SK-N-SH (cell line): ENCODE measurements around the gene NIBAN1. TPM values are rescaled to one million over a fixed set of nuclear protein-coding genes. Genes with fewer than 3 reads are reported as not detected.

Source experiments
- CTCF ChIA-PET: fragments of 300-600, 350-600 bp; formaldehyde crosslinking; extraction: SDS; loops from one replicate; lab custom pipeline; 2021; lab: Yijun Ruan, JAX
- POLR2A ChIA-PET: fragments of 350-600 bp; sonication (Branson Sonifier 250); formaldehyde crosslinking; extraction: SDS; loops from one replicate; lab custom pipeline; 2020; ENCODE audit warnings: antibody characterized with exemption, inconsistent platforms; lab: Yijun Ruan, JAX
- DNase-seq: peaks from one replicate; pipeline ENCODE4 v3.0.0; 2012
- H2AFZ ChIP-seq: fragments of 200-600 bp; sonication (generic); 2 replicates; pipeline ENCODE4 v1.8.1; 2016; ENCODE audit warnings: antibody characterized with exemption, mild to moderate bottlenecking, low read depth
- H3F3A ChIP-seq: fragments of 200-600 bp; sonication (generic); replicated peaks from 2 replicates; pipeline ENCODE3; 2016; ENCODE audit warnings: antibody characterized with exemption, mild to moderate bottlenecking; ENCODE audit not compliant: insufficient read depth
- H3K27ac ChIP-seq, 2 experiments: fragments of 200-500 bp in 1 of 2; fragments of 200-600 bp in 1 of 2; sonication (Bioruptor generic) in 1 of 2; sonication (generic), shearing (Covaris generic) in 1 of 2; 2 replicates each; pipeline versions ENCODE4 v1.5.1 to v1.6.1; 2014 to 2016; ENCODE audit warnings: low read depth in 2 of 2, inconsistent platforms in 1 of 2, low read length in 1 of 2, mild to moderate bottlenecking in 1 of 2, mixed read lengths in 1 of 2
- H3K27me3 ChIP-seq: fragments of 200-600 bp; sonication (generic), shearing (Covaris generic); 2 replicates; pipeline ENCODE4 v1.6.1; 2016; ENCODE audit warnings: mixed run types; ENCODE audit not compliant: insufficient read depth
- H3K36me3 ChIP-seq, 2 experiments: fragments of 200-500 bp in 1 of 2; fragments of 200-600 bp in 1 of 2; sonication (Bioruptor generic) in 1 of 2; sonication (generic) in 1 of 2; replicated peaks in 1 of 2; 2 replicates each; pipeline versions ENCODE3 to v1.5.1; 2014 to 2016; ENCODE audit warnings: low read length in 1 of 2, mild to moderate bottlenecking in 1 of 2; ENCODE audit not compliant: insufficient read depth in 2 of 2, control insufficient read depth in 1 of 2
- H3K4me1 ChIP-seq, 2 experiments: fragments of 200-500 bp in 1 of 2; fragments of 200-600 bp in 1 of 2; sonication (Bioruptor generic) in 1 of 2; sonication (generic), shearing (Covaris generic) in 1 of 2; 2 replicates each; pipeline versions ENCODE4 v1.5.1 to v1.6.1; 2014 to 2016; ENCODE audit warnings: low read depth in 1 of 2, low read length in 1 of 2, mixed run types in 1 of 2; ENCODE audit not compliant: insufficient read depth in 2 of 2, control insufficient read depth in 1 of 2
- H3K4me2 ChIP-seq: fragments of 200-600 bp; sonication (generic), shearing (Covaris generic); 2 replicates; pipeline ENCODE4 v1.6.1; 2017; ENCODE audit warnings: mixed run types
- H3K4me3 ChIP-seq, 2 experiments: fragments of 200-500 bp in 1 of 2; fragments of 200-600 bp in 1 of 2; sonication (Bioruptor generic) in 1 of 2; sonication (generic), shearing (Covaris generic) in 1 of 2; 2 replicates each; pipeline versions ENCODE4 v1.5.1 to v1.8.1; 2014 to 2016; ENCODE audit warnings: low read depth in 2 of 2, inconsistent platforms in 1 of 2, low read length in 1 of 2, mild to moderate bottlenecking in 1 of 2, mixed read lengths in 1 of 2, moderate library complexity in 1 of 2
- H3K79me2 ChIP-seq: fragments of 200-600 bp; sonication (generic); 2 replicates; pipeline ENCODE4 v1.8.1; 2017; ENCODE audit warnings: mild to moderate bottlenecking; ENCODE audit not compliant: insufficient read depth
- H3K9ac ChIP-seq: fragments of 200-600 bp; sonication (generic); 2 replicates; pipeline ENCODE4 v1.6.1; 2017; ENCODE audit warnings: mixed run types
- H3K9me2 ChIP-seq: fragments of 200-600 bp; sonication (generic); 2 replicates; pipeline ENCODE4 v1.6.1; 2017; ENCODE audit warnings: mixed run types
- H3K9me3 ChIP-seq: fragments of 200-600 bp; sonication (generic); 2 replicates; pipeline ENCODE4 v1.6.1; 2017; ENCODE audit warnings: mixed run types, mild to moderate bottlenecking, moderate library complexity
- H4K20me1 ChIP-seq: fragments of 200-600 bp; sonication (generic); 2 replicates; pipeline ENCODE4 v1.6.1; 2017; ENCODE audit warnings: mild to moderate bottlenecking, mixed run types; ENCODE audit not compliant: insufficient read depth
- ELF1 ChIP-seq: IDR thresholded peaks from 2 replicates; pipeline ENCODE4 v1.4.0; 2012
- EP300 ChIP-seq, 2 experiments: IDR thresholded peaks; 2 replicates each; pipeline versions ENCODE4 v1.4.0 to v1.6.1; 2012; ENCODE audit warnings: borderline replicate concordance in 1 of 2, low read depth in 1 of 2, low read length in 1 of 2
- EZH2phosphoT487 ChIP-seq: fragments of 200-600 bp; sonication (generic); IDR thresholded peaks from 2 replicates; pipeline ENCODE4 v1.6.1; 2017; ENCODE audit warnings: low read depth, mixed run types, mild to moderate bottlenecking, antibody characterized with exemption, moderate library complexity, borderline replicate concordance
- FOSL2 ChIP-seq: IDR thresholded peaks from 2 replicates; pipeline ENCODE4 v1.4.0; 2012; ENCODE audit warnings: low read depth, mild to moderate bottlenecking, moderate library complexity, borderline replicate concordance
- FOXJ3 ChIP-seq: sonication (generic); formaldehyde crosslinking; IDR thresholded peaks from 2 replicates; pipeline ENCODE4 v1.5.1; 2020; ENCODE audit warnings: mild to moderate bottlenecking, missing genetic modification reagents
- FOXM1 ChIP-seq: IDR thresholded peaks from 2 replicates; pipeline ENCODE4 v1.4.0; 2012; ENCODE audit warnings: low read depth, mild to moderate bottlenecking
- GATA2 ChIP-seq: sonication (generic); formaldehyde crosslinking; IDR thresholded peaks from 2 replicates; pipeline ENCODE4 v1.5.0; 2020; ENCODE audit warnings: mild to moderate bottlenecking, missing genetic modification reagents
- JUND ChIP-seq: IDR thresholded peaks from 2 replicates; pipeline ENCODE4 v1.4.0; 2012
- NFIC ChIP-seq: IDR thresholded peaks from 2 replicates; pipeline ENCODE4 v1.4.0; 2012; ENCODE audit warnings: borderline replicate concordance
- NRF1 ChIP-seq: IDR thresholded peaks from 2 replicates; pipeline ENCODE4 v1.6.1; 2012; ENCODE audit warnings: low read depth, mild to moderate bottlenecking, low read length
- POLR2AphosphoS5 ChIP-seq: IDR thresholded peaks from 2 replicates; pipeline ENCODE4 v1.6.1; 2012; ENCODE audit warnings: low read depth, low read length
- RAD21 ChIP-seq: IDR thresholded peaks from 2 replicates; pipeline ENCODE4 v1.6.1; 2012; ENCODE audit warnings: mild to moderate bottlenecking, low read length
- RFX5 ChIP-seq: IDR thresholded peaks from 2 replicates; pipeline ENCODE4 v1.6.1; 2012; ENCODE audit warnings: mild to moderate bottlenecking, improper control_type of control experiment, low read length
- SMC3 ChIP-seq: IDR thresholded peaks from 2 replicates; pipeline ENCODE4 v1.6.1; 2012; ENCODE audit warnings: low read depth, low read length, improper control_type of control experiment
- TCF12 ChIP-seq: IDR thresholded peaks from 2 replicates; pipeline ENCODE4 v1.4.0; 2012
- YY1 ChIP-seq: IDR thresholded peaks from 2 replicates; pipeline ENCODE4 v1.4.0; 2012; ENCODE audit warnings: low read depth, mild to moderate bottlenecking
- WGBS: methylation state at CpG from one replicate; pipeline ENCODE4 v1.1.6; 2017; ENCODE audit warnings: low lambda C conversion rate; 5-methylcytosine and 5-hydroxymethylcytosine counted together
- polyA plus RNA-seq, 3 experiments: library from polyadenylated mRNA; depleted of rRNA; stranded (reverse); fragments of >200 nt; gene quantifications; 2 replicates each; pipeline ENCODE4 v1.2.3, GENCODE V29; 2012
- TF ChIP-seq, protein P1 (sequence below): fragments of 200-600 bp; sonication (generic); IDR thresholded peaks from 2 replicates; pipeline ENCODE4 v1.6.1; 2017; ENCODE audit warnings: antibody characterized with exemption, mild to moderate bottlenecking, moderate library complexity
- TF ChIP-seq, protein P2 (sequence below): IDR thresholded peaks from 2 replicates; pipeline ENCODE4 v1.6.1; 2012; ENCODE audit warnings: mild to moderate bottlenecking, low read depth, low read length, moderate library complexity
- TF ChIP-seq, protein P3 (sequence below): IDR thresholded peaks from 2 replicates; pipeline ENCODE4 v1.4.0; 2012; ENCODE audit warnings: low read depth, borderline replicate concordance
- TF ChIP-seq, protein P4 (sequence below): IDR thresholded peaks from 2 replicates; pipeline ENCODE4 v1.4.0; 2012; ENCODE audit warnings: low read depth, borderline replicate concordance
- TF ChIP-seq, protein P5 (sequence below): fragments of 150-350 bp; IDR thresholded peaks from 2 replicates; pipeline ENCODE4 v1.6.1; 2017; ENCODE audit warnings: antibody characterized with exemption, low read length, low read depth, borderline replicate concordance

NIBAN1 gene
- polyA plus RNA-seq, 1 of the 3 experiments (the other 2 are of a cell fraction), result 23.9 TPM

DNA sequence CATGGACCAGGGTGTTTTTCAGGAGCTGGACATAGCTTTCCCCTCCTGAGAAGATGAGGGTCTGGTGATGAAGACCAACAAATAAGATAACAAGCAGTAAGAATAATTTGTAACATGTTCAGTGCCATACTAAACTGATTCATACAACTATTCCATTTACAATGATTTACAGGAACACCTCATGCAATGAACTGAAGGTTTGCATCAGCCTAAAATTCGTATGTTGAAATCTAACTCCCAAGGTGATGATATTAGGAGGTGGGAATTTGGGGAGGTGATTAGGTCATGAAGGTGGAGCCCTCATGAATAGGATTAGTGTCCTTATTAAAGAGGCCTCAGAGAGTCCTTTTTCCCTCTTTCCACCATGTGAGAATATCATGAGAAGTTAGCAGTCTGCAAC, 15.9 kb upstream of the NIBAN1 start:
- DNase-seq, result no peak
- H3K9me3 ChIP-seq, result no peaks in the 10 kb centered on the region
- CTCF ChIA-PET, result interaction anchor here (2.8 kb wide), 1 partner anchor 184 kb away, joined by 9 read pairs; no protein-coding TSS in a partner anchor
- H3K4me3 ChIP-seq, result no peak overlapping the region
- no peaks in the 10 kb centered on the region for H4K20me1 ChIP-seq
- H3K9me2 ChIP-seq, result no peaks in the 10 kb centered on the region
- no peak overlapping the region for H3K27ac ChIP-seq
- POLR2A ChIA-PET, result no interaction called here
- no peaks in the 10 kb centered on the region for H3F3A ChIP-seq
- H3K27me3 ChIP-seq, result no peaks in the 10 kb centered on the region
- no peak overlapping the region for H3K9ac ChIP-seq
- no peak overlapping the region for H3K4me2 ChIP-seq
- WGBS, result 30% methylated on average over 1 of the region's 1 CpG
- H2AFZ ChIP-seq, result no peak overlapping the region
- no peaks in the 10 kb centered on the region for H3K79me2 ChIP-seq
- no peak for TF ChIP-seq JUND
- TF ChIP-seq YY1, result no peak
- no peak for TF ChIP-seq NFIC
- TF ChIP-seq NRF1, result no peak
- TF ChIP-seq, protein P1, sequence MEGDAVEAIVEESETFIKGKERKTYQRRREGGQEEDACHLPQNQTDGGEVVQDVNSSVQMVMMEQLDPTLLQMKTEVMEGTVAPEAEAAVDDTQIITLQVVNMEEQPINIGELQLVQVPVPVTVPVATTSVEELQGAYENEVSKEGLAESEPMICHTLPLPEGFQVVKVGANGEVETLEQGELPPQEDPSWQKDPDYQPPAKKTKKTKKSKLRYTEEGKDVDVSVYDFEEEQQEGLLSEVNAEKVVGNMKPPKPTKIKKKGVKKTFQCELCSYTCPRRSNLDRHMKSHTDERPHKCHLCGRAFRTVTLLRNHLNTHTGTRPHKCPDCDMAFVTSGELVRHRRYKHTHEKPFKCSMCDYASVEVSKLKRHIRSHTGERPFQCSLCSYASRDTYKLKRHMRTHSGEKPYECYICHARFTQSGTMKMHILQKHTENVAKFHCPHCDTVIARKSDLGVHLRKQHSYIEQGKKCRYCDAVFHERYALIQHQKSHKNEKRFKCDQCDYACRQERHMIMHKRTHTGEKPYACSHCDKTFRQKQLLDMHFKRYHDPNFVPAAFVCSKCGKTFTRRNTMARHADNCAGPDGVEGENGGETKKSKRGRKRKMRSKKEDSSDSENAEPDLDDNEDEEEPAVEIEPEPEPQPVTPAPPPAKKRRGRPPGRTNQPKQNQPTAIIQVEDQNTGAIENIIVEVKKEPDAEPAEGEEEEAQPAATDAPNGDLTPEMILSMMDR, result no peak
- no peak for TF ChIP-seq FOSL2
- TF ChIP-seq GATA2 (CRISPR knock-in tag), result no peak
- no peak for TF ChIP-seq RFX5
- no peak for TF ChIP-seq ELF1
- TF ChIP-seq, protein P2, sequence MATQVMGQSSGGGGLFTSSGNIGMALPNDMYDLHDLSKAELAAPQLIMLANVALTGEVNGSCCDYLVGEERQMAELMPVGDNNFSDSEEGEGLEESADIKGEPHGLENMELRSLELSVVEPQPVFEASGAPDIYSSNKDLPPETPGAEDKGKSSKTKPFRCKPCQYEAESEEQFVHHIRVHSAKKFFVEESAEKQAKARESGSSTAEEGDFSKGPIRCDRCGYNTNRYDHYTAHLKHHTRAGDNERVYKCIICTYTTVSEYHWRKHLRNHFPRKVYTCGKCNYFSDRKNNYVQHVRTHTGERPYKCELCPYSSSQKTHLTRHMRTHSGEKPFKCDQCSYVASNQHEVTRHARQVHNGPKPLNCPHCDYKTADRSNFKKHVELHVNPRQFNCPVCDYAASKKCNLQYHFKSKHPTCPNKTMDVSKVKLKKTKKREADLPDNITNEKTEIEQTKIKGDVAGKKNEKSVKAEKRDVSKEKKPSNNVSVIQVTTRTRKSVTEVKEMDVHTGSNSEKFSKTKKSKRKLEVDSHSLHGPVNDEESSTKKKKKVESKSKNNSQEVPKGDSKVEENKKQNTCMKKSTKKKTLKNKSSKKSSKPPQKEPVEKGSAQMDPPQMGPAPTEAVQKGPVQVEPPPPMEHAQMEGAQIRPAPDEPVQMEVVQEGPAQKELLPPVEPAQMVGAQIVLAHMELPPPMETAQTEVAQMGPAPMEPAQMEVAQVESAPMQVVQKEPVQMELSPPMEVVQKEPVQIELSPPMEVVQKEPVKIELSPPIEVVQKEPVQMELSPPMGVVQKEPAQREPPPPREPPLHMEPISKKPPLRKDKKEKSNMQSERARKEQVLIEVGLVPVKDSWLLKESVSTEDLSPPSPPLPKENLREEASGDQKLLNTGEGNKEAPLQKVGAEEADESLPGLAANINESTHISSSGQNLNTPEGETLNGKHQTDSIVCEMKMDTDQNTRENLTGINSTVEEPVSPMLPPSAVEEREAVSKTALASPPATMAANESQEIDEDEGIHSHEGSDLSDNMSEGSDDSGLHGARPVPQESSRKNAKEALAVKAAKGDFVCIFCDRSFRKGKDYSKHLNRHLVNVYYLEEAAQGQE, result no peak
- TF ChIP-seq SMC3, result no peak
- TF ChIP-seq EP300 (IDR thresholded peaks at IDR 0.05; ENCODE audit: borderline replicate concordance in 1 of 2, low read depth in 1 of 2, low read length in 1 of 2), result no peak
- H3K4me1 ChIP-seq, result no peaks in the 10 kb centered on the region
- no peaks in the 10 kb centered on the region for H3K36me3 ChIP-seq

DNA sequence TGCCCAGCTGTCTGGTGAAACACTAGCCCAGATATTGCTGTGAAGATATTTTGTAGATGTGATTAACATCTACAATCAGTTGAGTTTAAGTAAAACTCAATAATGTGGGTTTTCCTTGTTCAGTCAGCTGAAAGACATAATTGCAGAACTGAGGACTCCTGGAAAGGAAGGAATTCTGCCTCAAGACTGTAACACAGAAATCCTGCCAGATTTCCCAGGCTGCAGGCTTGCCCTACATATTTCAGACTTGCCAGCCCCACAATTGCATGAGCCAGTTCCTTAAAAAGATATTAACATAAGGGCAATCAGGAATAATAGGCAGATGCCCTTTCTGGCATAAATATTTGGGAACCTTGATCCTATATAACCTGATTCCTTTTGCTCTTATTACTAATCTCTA, 14.2 kb upstream of the NIBAN1 start:
- Histone ChIP-seq H3K27ac (no peak overlapping the region), H3K9ac (no peak overlapping the region), H2AFZ (no peak overlapping the region), H3K9me3 (no peaks in the 10 kb centered on the region), H3K9me2 (no peaks in the 10 kb centered on the region), H3K4me3 (no peak overlapping the region), H3K79me2 (no peaks in the 10 kb centered on the region), H3K4me2 (no peak overlapping the region), H3K36me3 (no peaks in the 10 kb centered on the region), H4K20me1 (no peaks in the 10 kb centered on the region), H3K27me3 (no peaks in the 10 kb centered on the region), H3F3A (no peaks in the 10 kb centered on the region), H3K4me1 (no peaks in the 10 kb centered on the region)
- CTCF ChIA-PET, result interaction anchor here (1.2 kb wide), 1 partner anchor 188 kb away, joined by 3 read pairs; no protein-coding TSS in a partner anchor
- POLR2A ChIA-PET, result no interaction called here
- no peak for DNase-seq
- TF ChIP-seq ELF1 (no peak), FOXM1 (no peak), RFX5 (no peak), POLR2AphosphoS5 (no peak), RAD21 (no peak), GATA2 (CRISPR knock-in tag) (no peak), EZH2phosphoT487 (no peak), FOXJ3 (CRISPR knock-in tag) (no peak), NRF1 (no peak), TCF12 (no peak)
- TF ChIP-seq, protein P3, sequence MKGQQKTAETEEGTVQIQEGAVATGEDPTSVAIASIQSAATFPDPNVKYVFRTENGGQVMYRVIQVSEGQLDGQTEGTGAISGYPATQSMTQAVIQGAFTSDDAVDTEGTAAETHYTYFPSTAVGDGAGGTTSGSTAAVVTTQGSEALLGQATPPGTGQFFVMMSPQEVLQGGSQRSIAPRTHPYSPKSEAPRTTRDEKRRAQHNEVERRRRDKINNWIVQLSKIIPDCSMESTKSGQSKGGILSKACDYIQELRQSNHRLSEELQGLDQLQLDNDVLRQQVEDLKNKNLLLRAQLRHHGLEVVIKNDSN, result no peak
- TF ChIP-seq, protein P4, sequence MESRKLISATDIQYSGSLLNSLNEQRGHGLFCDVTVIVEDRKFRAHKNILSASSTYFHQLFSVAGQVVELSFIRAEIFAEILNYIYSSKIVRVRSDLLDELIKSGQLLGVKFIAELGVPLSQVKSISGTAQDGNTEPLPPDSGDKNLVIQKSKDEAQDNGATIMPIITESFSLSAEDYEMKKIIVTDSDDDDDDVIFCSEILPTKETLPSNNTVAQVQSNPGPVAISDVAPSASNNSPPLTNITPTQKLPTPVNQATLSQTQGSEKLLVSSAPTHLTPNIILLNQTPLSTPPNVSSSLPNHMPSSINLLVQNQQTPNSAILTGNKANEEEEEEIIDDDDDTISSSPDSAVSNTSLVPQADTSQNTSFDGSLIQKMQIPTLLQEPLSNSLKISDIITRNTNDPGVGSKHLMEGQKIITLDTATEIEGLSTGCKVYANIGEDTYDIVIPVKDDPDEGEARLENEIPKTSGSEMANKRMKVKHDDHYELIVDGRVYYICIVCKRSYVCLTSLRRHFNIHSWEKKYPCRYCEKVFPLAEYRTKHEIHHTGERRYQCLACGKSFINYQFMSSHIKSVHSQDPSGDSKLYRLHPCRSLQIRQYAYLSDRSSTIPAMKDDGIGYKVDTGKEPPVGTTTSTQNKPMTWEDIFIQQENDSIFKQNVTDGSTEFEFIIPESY, result no peak
- TF ChIP-seq, protein P5, sequence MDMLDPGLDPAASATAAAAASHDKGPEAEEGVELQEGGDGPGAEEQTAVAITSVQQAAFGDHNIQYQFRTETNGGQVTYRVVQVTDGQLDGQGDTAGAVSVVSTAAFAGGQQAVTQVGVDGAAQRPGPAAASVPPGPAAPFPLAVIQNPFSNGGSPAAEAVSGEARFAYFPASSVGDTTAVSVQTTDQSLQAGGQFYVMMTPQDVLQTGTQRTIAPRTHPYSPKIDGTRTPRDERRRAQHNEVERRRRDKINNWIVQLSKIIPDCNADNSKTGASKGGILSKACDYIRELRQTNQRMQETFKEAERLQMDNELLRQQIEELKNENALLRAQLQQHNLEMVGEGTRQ, result no peak
